OCI-LY3 (cell line): Measurements from ENCODE around the gene FOXI1.

Experiments used
- H2AFZ ChIP-seq: fragments of 200-600, 300-600 bp; shearing (Covaris generic); 2 replicates; pipeline ENCODE4 v1.6.0; 2014; ENCODE audit warnings: antibody characterized with exemption, low read depth, low read length
- H3K27ac ChIP-seq: fragments of 200-600, 300-600 bp; sonication (generic); 2 replicates; pipeline ENCODE4 v1.5.1; 2014; ENCODE audit warnings: mild to moderate bottlenecking, low read length, moderate library complexity, mixed read lengths
- H3K27me3 ChIP-seq: fragments of 200-600, 300-600 bp; sonication (generic); 2 replicates; pipeline ENCODE4 v1.6.1; 2014; ENCODE audit warnings: low read depth, low read length, mixed read lengths
- H3K36me3 ChIP-seq: fragments of 200-600, 300-600 bp; sonication (generic); replicated peaks from 2 replicates; pipeline ENCODE3; 2014; ENCODE audit warnings: low read depth, low read length, mixed read lengths
- H3K4me1 ChIP-seq: fragments of 300-600, 200-600 bp; sonication (generic); 2 replicates; pipeline ENCODE4 v1.6.1; 2014; ENCODE audit warnings: low read length, mixed read lengths
- H3K4me2 ChIP-seq: fragments of 200-600, 300-600 bp; sonication (generic); 2 replicates; pipeline ENCODE4 v1.6.1; 2014; ENCODE audit warnings: low read length, mixed read lengths
- H3K4me3 ChIP-seq: fragments of 300-600, 200-600 bp; sonication (generic); 2 replicates; pipeline ENCODE4 v1.5.1; 2014; ENCODE audit warnings: antibody characterized with exemption, mild to moderate bottlenecking, low read length, moderate library complexity
- H3K79me2 ChIP-seq: fragments of 300-600, 200-600 bp; shearing (Covaris generic); 2 replicates; pipeline ENCODE4 v1.6.1; 2014; ENCODE audit warnings: mild to moderate bottlenecking, low read length, mixed read lengths
- H3K9ac ChIP-seq: fragments of 300-600, 200-600 bp; shearing (Covaris generic); 2 replicates; pipeline ENCODE4 v1.6.0; 2014; ENCODE audit warnings: mild to moderate bottlenecking, low read length, moderate library complexity
- H3K9me3 ChIP-seq: fragments of 200-600, 300-600 bp; shearing (Covaris generic); 2 replicates; pipeline ENCODE4 v1.6.1; 2014; ENCODE audit warnings: low read length, mixed read lengths; ENCODE audit not compliant: insufficient read depth
- H4K20me1 ChIP-seq: fragments of 200-600, 300-600 bp; sonication (generic); 2 replicates; pipeline ENCODE4 v1.6.1; 2016; ENCODE audit warnings: low read length, mixed read lengths; ENCODE audit not compliant: insufficient read depth
- CTCF ChIP-seq: fragments of 200-600, 300-600 bp; sonication (generic); IDR thresholded peaks from 2 replicates; pipeline ENCODE4 v1.5.1; 2014; ENCODE audit warnings: antibody characterized with exemption, low read length, low read depth
- EZH2phosphoT487 ChIP-seq: fragments of 200-600 bp; shearing (Covaris generic); IDR thresholded peaks from 2 replicates; pipeline ENCODE4 v1.6.1; 2018; ENCODE audit warnings: antibody characterized with exemption, mixed run types, low read depth

Gene FOXI1

GRCh38 chr5:170115925-170116324 lies 10.2 kb downstream of the FOXI1 start:
- H3K36me3 ChIP-seq, result no peaks in the 10 kb centered on the region
- H4K20me1 ChIP-seq, result no peaks in the 10 kb centered on the region
- H3K9me3 ChIP-seq, result no peaks in the 10 kb centered on the region
- H3K9ac ChIP-seq, result no peak overlapping the region
- H3K27ac ChIP-seq, result no peak overlapping the region
- H2AFZ ChIP-seq, result no peak overlapping the region
- peaks cover 4% of the 10 kb centered on the region; the same call in 1 of the 2 replicates for H3K4me1 ChIP-seq
- H3K4me2 ChIP-seq, result no peak overlapping the region
- no peaks in the 10 kb centered on the region for H3K27me3 ChIP-seq
- H3K79me2 ChIP-seq, result no peaks in the 10 kb centered on the region
- TF ChIP-seq CTCF, result no peak
- no peak for TF ChIP-seq EZH2phosphoT487
- H3K4me3 ChIP-seq, result no peak overlapping the region

- H3K36me3 ChIP-seq, result no peaks in the 10 kb centered on the region
- H3K4me3 ChIP-seq, result no peak overlapping the region
- no peaks in the 10 kb centered on the region for H3K79me2 ChIP-seq
- no peaks in the 10 kb centered on the region for H4K20me1 ChIP-seq
- TF ChIP-seq EZH2phosphoT487, result no peak
- TF ChIP-seq CTCF, result no peak
- H3K9ac ChIP-seq, result no peak overlapping the region
- peaks cover 4% of the 10 kb centered on the region; the same call in 1 of the 2 replicates for H3K4me1 ChIP-seq
- no peak overlapping the region for H2AFZ ChIP-seq
- no peaks in the 10 kb centered on the region for H3K27me3 ChIP-seq
- H3K4me2 ChIP-seq, result no peak overlapping the region
- H3K27ac ChIP-seq, result no peak overlapping the region
- H3K9me3 ChIP-seq, result no peaks in the 10 kb centered on the region
Measured at GRCh38 chr5:170117736-170118135, 12.0 kb downstream of the FOXI1 start.

GRCh38 chr5:170120576-170120975 lies 14.9 kb downstream of the FOXI1 start:
- H3K9ac ChIP-seq, result no peak overlapping the region
- no peaks in the 10 kb centered on the region for H3K79me2 ChIP-seq
- H2AFZ ChIP-seq, result no peak overlapping the region
- H3K9me3 ChIP-seq, result peaks cover 7% of the 10 kb centered on the region; the same call in 1 of the 2 replicates
- no peaks in the 10 kb centered on the region for H3K4me1 ChIP-seq
- no peaks in the 10 kb centered on the region for H3K27me3 ChIP-seq
- H3K27ac ChIP-seq, result no peak overlapping the region
- no peak overlapping the region for H3K4me3 ChIP-seq
- no peak overlapping the region for H3K4me2 ChIP-seq
- TF ChIP-seq CTCF (no peak), EZH2phosphoT487 (no peak)
- H4K20me1 ChIP-seq, result no peaks in the 10 kb centered on the region
- H3K36me3 ChIP-seq, result no peaks in the 10 kb centered on the region

- no peaks in the 10 kb centered on the region for H3K79me2 ChIP-seq
- H4K20me1 ChIP-seq, result no peaks in the 10 kb centered on the region
- H3K27me3 ChIP-seq, result no peaks in the 10 kb centered on the region
- no peaks in the 10 kb centered on the region for H3K4me1 ChIP-seq
- H3K4me2 ChIP-seq, result no peak overlapping the region
- TF ChIP-seq CTCF (no peak), EZH2phosphoT487 (no peak)
- no peak overlapping the region for H3K4me3 ChIP-seq
- peaks cover 6% of the 10 kb centered on the region for H3K36me3 ChIP-seq
- H3K27ac ChIP-seq, result no peak overlapping the region
- no peak overlapping the region for H3K9ac ChIP-seq
- no peak overlapping the region for H2AFZ ChIP-seq
- peaks cover 14% of the 10 kb centered on the region for H3K9me3 ChIP-seq
Measured at GRCh38 chr5:170121321-170121720, 15.6 kb downstream of the FOXI1 start.
